NOMO-1 treated with DMSO at 0.1 percent for 48 hours (cell line): ENCODE results near the gene CRTAC1.

ENCODE experiments used
- DNase-seq: peaks from one replicate; lab custom pipeline; 2025; ENCODE audit not compliant: unreplicated experiment; lab: John Stamatoyannopoulos, UW

The CRTAC1 gene

DNA sequence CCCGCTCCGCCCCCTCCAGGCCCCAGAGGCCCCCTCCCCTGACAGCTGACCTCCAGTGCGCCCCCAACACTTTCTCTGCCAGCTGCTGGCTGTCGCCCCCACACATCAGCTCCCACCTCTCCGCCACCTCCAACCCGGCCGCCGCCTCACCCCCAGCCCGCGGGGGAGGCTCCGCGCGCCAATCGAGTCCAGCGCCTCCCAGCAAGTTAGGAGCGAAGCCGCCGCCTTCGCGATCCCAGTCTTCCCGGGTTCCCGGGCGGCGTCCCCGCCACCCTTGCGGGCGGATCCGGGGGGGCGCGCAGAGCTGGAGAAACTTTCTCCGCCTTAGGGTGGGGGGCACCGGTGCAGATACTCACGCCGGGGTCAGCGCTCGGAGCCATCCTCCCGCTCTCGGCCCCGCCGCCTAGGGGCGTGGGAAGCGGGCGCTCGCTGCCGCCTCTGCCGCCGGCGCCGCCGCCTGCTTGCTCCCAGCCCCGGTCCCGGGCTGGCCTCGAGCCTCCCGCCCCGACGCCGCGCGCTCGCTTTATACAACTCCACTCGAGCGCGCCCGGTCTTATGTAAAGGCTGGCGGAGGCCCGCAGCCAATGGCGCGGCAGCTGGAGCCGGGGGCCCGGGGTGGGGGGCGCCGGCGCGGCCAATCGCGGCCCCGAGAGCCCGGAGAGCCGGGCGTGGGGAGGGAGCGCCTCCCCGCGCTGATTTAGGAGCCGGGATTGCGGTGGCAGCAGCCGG, at the start of gene CRTAC1:
Gene CRTAC1, minus strand, starts transcription at position 529 of the 729 bp plus-strand sequence. Its CDS starts 149 bp downstream, at position 380.
- DNase-seq: no peak

- peak; percentile 38 for DNase-seq
Measured at GRCh38 chr10:98078774-98079173, 48.4 kb upstream of the CRTAC1 start.

GRCh38 chr10:98077223-98077622, 46.8 kb upstream of the CRTAC1 start:
- no peak for DNase-seq

GRCh38 chr10:98076086-98076485, 45.7 kb upstream of the CRTAC1 start:
- DNase-seq: peak; percentile 76

DNA sequence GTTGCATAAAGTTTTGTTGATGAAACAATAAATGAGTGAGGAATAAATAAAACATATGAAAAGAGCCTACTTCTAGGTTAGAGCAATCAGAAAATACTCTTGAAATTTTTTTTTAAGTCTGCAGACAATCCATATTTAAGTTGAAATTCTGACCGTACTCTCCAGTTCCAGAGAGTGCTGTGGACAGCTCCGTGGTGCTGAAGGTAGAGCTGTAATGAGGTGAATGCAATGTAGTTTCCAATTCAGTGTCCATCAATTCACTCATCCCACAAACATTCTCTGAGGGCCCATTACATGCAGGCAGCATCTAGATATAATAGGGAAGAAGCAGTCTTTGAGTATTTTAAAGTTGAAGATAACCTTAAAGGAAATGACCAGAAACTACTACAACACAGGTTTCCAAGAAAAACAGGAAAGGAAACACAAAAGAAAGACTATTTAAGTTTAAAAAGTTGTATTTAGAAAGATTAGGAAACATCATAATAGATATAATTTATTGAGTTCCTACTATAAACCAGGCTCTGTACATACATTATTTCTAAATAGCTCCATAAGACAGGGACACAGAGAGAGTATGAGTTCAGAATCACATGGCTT, 44.0 kb upstream of the CRTAC1 start:
- DNase-seq: peak; percentile 36

DNA sequence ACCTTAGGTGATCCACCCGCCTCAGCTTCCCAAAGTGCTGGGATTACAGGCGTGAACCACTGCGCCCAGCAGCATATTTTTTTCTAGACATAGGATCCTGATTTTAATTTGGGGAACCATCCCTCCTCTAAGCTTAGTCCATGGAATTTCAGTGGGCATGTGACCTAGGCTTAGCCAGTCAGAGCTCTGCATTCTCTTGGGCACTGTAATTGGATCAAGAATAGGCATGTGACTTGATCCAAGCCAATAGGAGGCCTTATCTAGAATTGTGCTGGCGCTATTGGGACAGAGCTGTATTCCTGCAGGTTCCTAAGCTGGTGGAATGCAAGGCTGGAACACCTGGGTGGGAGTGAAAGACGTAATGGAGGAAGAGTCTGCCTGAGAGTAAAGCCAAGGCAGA, 36.7 kb upstream of the CRTAC1 start:
- DNase-seq: no peak

GRCh38 chr10:98063740-98064027, 33.3 kb upstream of the CRTAC1 start:
- DNase-seq: no peak

GRCh38 chr10:98062424-98062823, 32.0 kb upstream of the CRTAC1 start:
- no peak for DNase-seq

DNA sequence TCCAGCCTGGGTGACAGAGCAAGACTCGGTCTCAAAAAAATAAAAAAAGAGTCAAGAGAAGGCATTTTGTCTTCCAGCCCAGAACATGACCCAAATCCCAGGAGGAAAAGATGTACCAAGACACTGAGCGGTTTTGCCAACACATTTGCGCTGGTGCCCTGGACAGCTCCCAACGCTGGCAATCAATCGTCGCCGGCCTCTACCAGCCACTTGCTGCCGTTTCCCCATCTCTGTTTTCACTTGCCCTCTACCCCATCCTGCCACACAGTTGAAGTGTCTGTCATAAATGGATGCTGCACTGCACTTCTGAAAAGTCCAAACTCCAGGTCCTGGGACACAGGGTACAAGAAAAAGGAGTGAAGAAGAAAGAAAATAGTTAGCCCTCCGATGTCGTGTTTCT, 29.7 kb upstream of the CRTAC1 start:
- DNase-seq: no peak

- DNase-seq: no peak
Measured at GRCh38 chr10:98058295-98058694, 27.9 kb upstream of the CRTAC1 start.

DNA sequence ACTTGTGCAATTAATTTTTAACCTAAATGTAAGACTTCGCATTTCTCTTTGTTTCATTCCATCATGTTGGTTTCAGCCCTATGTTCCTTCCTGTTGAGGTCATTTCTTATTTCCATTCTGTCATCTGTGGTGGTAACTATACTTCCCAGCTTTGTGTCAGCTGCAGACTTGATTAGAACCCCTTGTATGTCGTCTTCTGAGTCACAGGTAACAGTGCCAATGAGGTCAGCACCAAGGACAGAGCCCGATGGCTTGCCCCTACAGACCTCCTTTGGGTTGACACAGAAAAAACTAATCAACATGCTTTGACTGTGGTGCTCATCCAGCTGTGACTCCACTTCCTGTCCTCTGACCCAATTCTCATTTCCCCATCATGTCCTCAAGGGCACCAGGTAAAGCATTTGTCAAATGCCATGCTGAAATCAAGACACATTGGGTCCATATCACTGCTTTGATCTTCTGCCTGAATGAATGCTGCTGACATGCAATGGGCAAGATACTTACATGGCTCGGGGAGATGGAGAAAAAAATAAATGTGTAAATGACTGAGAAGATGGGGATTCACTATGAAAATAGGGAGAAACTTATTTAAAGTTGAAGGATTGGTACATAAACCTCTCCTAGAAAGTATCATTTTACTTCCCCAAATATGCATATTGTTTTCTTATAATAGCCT, 25.6 kb upstream of the CRTAC1 start:
- DNase-seq: peak; percentile 9

GRCh38 chr10:98047009-98047741, 16.8 kb upstream of the CRTAC1 start:
- no peak for DNase-seq

GRCh38 chr10:98045785-98046389, 15.5 kb upstream of the CRTAC1 start:
- DNase-seq: peak; percentile 48

GRCh38 chr10:98041352-98042043, 11.1 kb upstream of the CRTAC1 start:
- DNase-seq: peak; percentile 27

DNA sequence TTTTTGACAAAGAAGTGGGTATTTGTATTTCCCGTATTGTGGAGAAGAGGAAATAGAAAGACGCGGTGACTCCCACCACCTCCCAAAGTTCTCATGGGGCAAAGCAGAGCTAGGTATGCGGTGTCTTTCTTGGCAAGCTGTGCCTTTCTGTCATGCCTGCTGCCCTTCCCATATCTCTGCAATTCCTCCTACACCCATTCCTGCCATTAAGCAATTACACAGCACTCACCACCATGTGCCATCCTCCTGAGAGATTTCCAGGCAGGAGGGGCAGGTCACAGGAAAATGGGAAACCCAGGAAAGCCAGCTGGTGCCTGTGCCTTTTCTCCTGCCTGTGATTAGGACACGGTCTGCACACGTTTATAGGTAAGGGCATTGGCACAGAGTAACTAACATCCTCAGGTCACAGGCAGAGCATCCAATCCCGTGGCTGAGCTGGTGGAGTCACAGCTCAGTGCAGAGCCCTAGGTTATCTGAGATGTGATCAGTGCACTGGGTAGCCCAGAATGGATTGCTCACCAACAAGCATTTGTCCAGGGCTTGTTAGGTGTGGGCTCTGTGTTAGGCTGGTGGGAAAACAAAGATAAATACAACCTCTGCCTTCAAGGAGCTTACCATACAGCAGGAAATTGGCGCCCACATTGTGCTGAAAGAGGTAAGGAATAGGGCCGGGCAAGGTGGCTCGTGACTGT, 9.4 kb upstream of the CRTAC1 start:
- no peak for DNase-seq

- DNase-seq: no peak
Measured at GRCh38 chr10:98038288-98038687, 7.9 kb upstream of the CRTAC1 start.

- no peak for DNase-seq
Measured at GRCh38 chr10:98035599-98035998, 5.2 kb upstream of the CRTAC1 start.

DNA sequence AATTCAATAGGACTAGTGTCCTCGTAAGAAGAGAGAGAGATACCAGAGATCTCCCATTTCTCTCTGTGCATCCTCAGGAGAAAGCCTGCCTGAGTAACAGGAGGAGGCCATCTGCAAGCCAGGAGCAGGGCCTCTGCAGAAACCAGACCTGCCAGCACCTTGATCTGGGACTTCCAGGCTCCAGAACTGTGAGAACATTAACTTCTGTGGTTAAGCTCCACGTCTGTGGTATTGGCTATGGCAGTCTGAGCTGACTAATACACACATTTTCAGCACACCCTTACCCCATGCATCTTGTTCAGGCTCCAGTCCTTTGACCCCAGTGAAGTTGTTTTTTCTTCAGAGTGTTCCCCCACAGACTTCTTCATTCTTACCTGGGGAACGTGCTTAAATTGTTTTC, 3.1 kb upstream of the CRTAC1 start:
- DNase-seq: no peak

- no peak for DNase-seq
Measured at GRCh38 chr10:98031440-98031839, 1.0 kb upstream of the CRTAC1 start.

- DNase-seq: no peak
Measured at GRCh38 chr10:98030991-98031431, 590 bp upstream of the CRTAC1 start.
